ENCODE measurements around the gene GFI1B.
"Not testable (repeated sequence)": the region's sequence is repeated elsewhere in the genome, so short reads cannot be mapped to it uniquely, and the experiment has no call there.

The GFI1B gene

GRCh38 chr9:132946631-132947295, 31.7 kb upstream of the GFI1B start:
- no peak overlapping the region for H3K4me3 ChIP-seq (ENCODE audit: low read length)
- peak overlapping the region; percentile 5 for H3K4me2 ChIP-seq (ENCODE audit: low read length)
- peaks cover 33% of the 10 kb centered on the region for H3K4me1 ChIP-seq (ENCODE audit: control insufficient read depth, insufficient read depth, low read length)
- no peak overlapping the region for H3K9ac ChIP-seq (ENCODE audit: low read depth, low read length)
- no peaks in the 10 kb centered on the region for H3K9me3 ChIP-seq (replicated peaks; ENCODE audit: low read length)
- H3K27me3 ChIP-seq (ENCODE audit: control insufficient read depth, insufficient read depth, low read length), result no peaks in the 10 kb centered on the region
- no peaks in the 10 kb centered on the region for H3K36me3 ChIP-seq (ENCODE audit: insufficient read depth, low read length)

- no peaks in the 10 kb centered on the region for H3K9me3 ChIP-seq (replicated peaks; ENCODE audit: low read length)
- no peaks in the 10 kb centered on the region for H3K27me3 ChIP-seq (ENCODE audit: control insufficient read depth, insufficient read depth, low read length)
- H3K4me2 ChIP-seq (ENCODE audit: low read length), result no peak overlapping the region
Observed at GRCh38 chr9:132947756-132948155, 30.7 kb upstream of the GFI1B start.

GRCh38 chr9:132948482-132949050, 29.9 kb upstream of the GFI1B start:
- Histone ChIP-seq H3K9me3 (replicated peaks; ENCODE audit: low read length) (no peaks in the 10 kb centered on the region), H3K4me1 (ENCODE audit: control insufficient read depth, insufficient read depth, low read length) (peaks cover 18% of the 10 kb centered on the region), H3K4me2 (ENCODE audit: low read length) (no peak overlapping the region), H3K9ac (ENCODE audit: low read depth, low read length) (no peak overlapping the region), H3K36me3 (ENCODE audit: insufficient read depth, low read length) (no peaks in the 10 kb centered on the region), H3K27me3 (ENCODE audit: control insufficient read depth, insufficient read depth, low read length) (no peaks in the 10 kb centered on the region), H3K4me3 (ENCODE audit: low read length) (no peak overlapping the region)

More at GRCh38 chr9:132947756-132948155, 30.7 kb upstream of the GFI1B start:
- H3K36me3 ChIP-seq (ENCODE audit: insufficient read depth, low read length), result no peaks in the 10 kb centered on the region
- H3K9ac ChIP-seq (ENCODE audit: low read depth, low read length), result no peak overlapping the region
- no peak overlapping the region for H3K4me3 ChIP-seq (ENCODE audit: low read length)
- H3K4me1 ChIP-seq (ENCODE audit: control insufficient read depth, insufficient read depth, low read length), result peaks cover 24% of the 10 kb centered on the region

GRCh38 chr9:132949709-132950108, 28.8 kb upstream of the GFI1B start:
- Histone ChIP-seq H3K9me3 (replicated peaks; ENCODE audit: low read length) (no peaks in the 10 kb centered on the region), H3K4me2 (ENCODE audit: low read length) (no peak overlapping the region), H3K9ac (ENCODE audit: low read depth, low read length) (no peak overlapping the region), H3K4me1 (ENCODE audit: control insufficient read depth, insufficient read depth, low read length) (peaks cover 18% of the 10 kb centered on the region), H3K4me3 (ENCODE audit: low read length) (no peak overlapping the region), H3K36me3 (ENCODE audit: insufficient read depth, low read length) (no peaks in the 10 kb centered on the region), H3K27me3 (ENCODE audit: control insufficient read depth, insufficient read depth, low read length) (no peaks in the 10 kb centered on the region)

- peaks cover 13% of the 10 kb centered on the region for H3K27me3 ChIP-seq (ENCODE audit: control insufficient read depth, insufficient read depth, low read length)
Observed at GRCh38 chr9:132955123-132955522, 23.4 kb upstream of the GFI1B start.

GRCh38 chr9:132955768-132956167, 22.7 kb upstream of the GFI1B start:
- peaks cover 3% of the 10 kb centered on the region for H3K9me3 ChIP-seq (replicated peaks; ENCODE audit: low read length)

More at GRCh38 chr9:132955123-132955522, 23.4 kb upstream of the GFI1B start:
- Histone ChIP-seq H3K4me1 (ENCODE audit: control insufficient read depth, insufficient read depth, low read length) (no peaks in the 10 kb centered on the region), H3K9ac (ENCODE audit: low read depth, low read length) (no peak overlapping the region), H3K36me3 (ENCODE audit: insufficient read depth, low read length) (no peaks in the 10 kb centered on the region), H3K9me3 (replicated peaks; ENCODE audit: low read length) (peaks cover 3% of the 10 kb centered on the region), H3K4me2 (ENCODE audit: low read length) (no peak overlapping the region), H3K4me3 (ENCODE audit: low read length) (no peak overlapping the region)

GRCh38 chr9:132957805-132958204, 20.7 kb upstream of the GFI1B start:
- Histone ChIP-seq H3K4me2 (ENCODE audit: low read length) (no peak overlapping the region), H3K36me3 (ENCODE audit: insufficient read depth, low read length) (no peaks in the 10 kb centered on the region), H3K4me3 (ENCODE audit: low read length) (no peak overlapping the region), H3K9me3 (replicated peaks; ENCODE audit: low read length) (peaks cover 3% of the 10 kb centered on the region), H3K27me3 (ENCODE audit: control insufficient read depth, insufficient read depth, low read length) (peaks cover 21% of the 10 kb centered on the region), H3K4me1 (ENCODE audit: control insufficient read depth, insufficient read depth, low read length) (no peaks in the 10 kb centered on the region), H3K9ac (ENCODE audit: low read depth, low read length) (no peak overlapping the region)

More at GRCh38 chr9:132955768-132956167, 22.7 kb upstream of the GFI1B start:
- no peaks in the 10 kb centered on the region for H3K36me3 ChIP-seq (ENCODE audit: insufficient read depth, low read length)
- peaks cover 18% of the 10 kb centered on the region for H3K27me3 ChIP-seq (ENCODE audit: control insufficient read depth, insufficient read depth, low read length)
- no peaks in the 10 kb centered on the region for H3K4me1 ChIP-seq (ENCODE audit: control insufficient read depth, insufficient read depth, low read length)
- H3K4me2 ChIP-seq (ENCODE audit: low read length), result no peak overlapping the region
- H3K4me3 ChIP-seq (ENCODE audit: low read length), result no peak overlapping the region
- no peak overlapping the region for H3K9ac ChIP-seq (ENCODE audit: low read depth, low read length)

- Histone ChIP-seq H3K9me3 (replicated peaks; ENCODE audit: low read length) (no peaks in the 10 kb centered on the region), H3K4me2 (ENCODE audit: low read length) (no peak overlapping the region), H3K27me3 (ENCODE audit: control insufficient read depth, insufficient read depth, low read length) (peaks cover 36% of the 10 kb centered on the region), H3K4me3 (ENCODE audit: low read length) (no peak overlapping the region), H3K36me3 (ENCODE audit: insufficient read depth, low read length) (no peaks in the 10 kb centered on the region), H3K9ac (ENCODE audit: low read depth, low read length) (no peak overlapping the region), H3K4me1 (ENCODE audit: control insufficient read depth, insufficient read depth, low read length) (no peaks in the 10 kb centered on the region)
Observed at GRCh38 chr9:132961002-132961401, 17.5 kb upstream of the GFI1B start.

GRCh38 chr9:132965478-132965877, 13.0 kb upstream of the GFI1B start:
- H3K4me1 ChIP-seq (ENCODE audit: control insufficient read depth, insufficient read depth, low read length), result no peaks in the 10 kb centered on the region

GRCh38 chr9:132967908-132968307, 10.6 kb upstream of the GFI1B start:
- not testable (repeated sequence) for H3K4me2 ChIP-seq (ENCODE audit: low read length); H3K36me3 ChIP-seq (ENCODE audit: insufficient read depth, low read length); H3K9me3 ChIP-seq (replicated peaks; ENCODE audit: low read length); H3K4me1 ChIP-seq (ENCODE audit: control insufficient read depth, insufficient read depth, low read length); H3K4me3 ChIP-seq (ENCODE audit: low read length); H3K9ac ChIP-seq (ENCODE audit: low read depth, low read length)
- H3K27me3 ChIP-seq (ENCODE audit: control insufficient read depth, insufficient read depth, low read length), result peaks cover 53% of the 10 kb centered on the region

More at GRCh38 chr9:132965478-132965877, 13.0 kb upstream of the GFI1B start:
- no peak overlapping the region for H3K4me2 ChIP-seq (ENCODE audit: low read length)
- no peaks in the 10 kb centered on the region for H3K36me3 ChIP-seq (ENCODE audit: insufficient read depth, low read length)
- no peak overlapping the region for H3K9ac ChIP-seq (ENCODE audit: low read depth, low read length)
- peaks cover 48% of the 10 kb centered on the region for H3K27me3 ChIP-seq (ENCODE audit: control insufficient read depth, insufficient read depth, low read length)
- no peaks in the 10 kb centered on the region for H3K9me3 ChIP-seq (replicated peaks; ENCODE audit: low read length)
- H3K4me3 ChIP-seq (ENCODE audit: low read length), result no peak overlapping the region

- Histone ChIP-seq H3K36me3 (ENCODE audit: insufficient read depth, low read length) (no peaks in the 10 kb centered on the region), H3K4me1 (ENCODE audit: control insufficient read depth, insufficient read depth, low read length) (no peaks in the 10 kb centered on the region), H3K9ac (ENCODE audit: low read depth, low read length) (no peak overlapping the region), H3K9me3 (replicated peaks; ENCODE audit: low read length) (no peaks in the 10 kb centered on the region), H3K4me3 (ENCODE audit: low read length) (no peak overlapping the region), H3K4me2 (ENCODE audit: low read length) (no peak overlapping the region), H3K27me3 (ENCODE audit: control insufficient read depth, insufficient read depth, low read length) (peaks cover 52% of the 10 kb centered on the region)
Observed at GRCh38 chr9:132969783-132970182, 8.7 kb upstream of the GFI1B start.

Data from skeletal muscle satellite cell (primary cell).